Sigmoid colon (tissue), 4 donors: ENCODE measurements around the gene CWC27.

Experiments used
- POLR2AphosphoS5 ChIP-seq, 4 donors: sonication (generic); formaldehyde crosslinking; IDR thresholded peaks; one replicate each; pipeline ENCODE4 v1.6.1; 2017; ENCODE audit warnings: antibody characterized with exemption in 4 of 4
- TF ChIP-seq, protein P1 (sequence below), 4 experiments: fragments of 450-650 bp in 3 of 4; fragments of 200-600 bp in 1 of 4; IDR thresholded peaks; one replicate each; pipeline ENCODE4 v1.5.1; 2016 to 2019; ENCODE audit warnings: antibody characterized with exemption in 4 of 4, mild to moderate bottlenecking in 3 of 4, moderate library complexity in 2 of 4

GRCh38 chr5:64853777-64854176, 85.0 kb downstream of the CWC27 start:
- no peak for TF ChIP-seq POLR2AphosphoS5 (IDR thresholded peaks at IDR 0.05)
- TF ChIP-seq, protein P1, sequence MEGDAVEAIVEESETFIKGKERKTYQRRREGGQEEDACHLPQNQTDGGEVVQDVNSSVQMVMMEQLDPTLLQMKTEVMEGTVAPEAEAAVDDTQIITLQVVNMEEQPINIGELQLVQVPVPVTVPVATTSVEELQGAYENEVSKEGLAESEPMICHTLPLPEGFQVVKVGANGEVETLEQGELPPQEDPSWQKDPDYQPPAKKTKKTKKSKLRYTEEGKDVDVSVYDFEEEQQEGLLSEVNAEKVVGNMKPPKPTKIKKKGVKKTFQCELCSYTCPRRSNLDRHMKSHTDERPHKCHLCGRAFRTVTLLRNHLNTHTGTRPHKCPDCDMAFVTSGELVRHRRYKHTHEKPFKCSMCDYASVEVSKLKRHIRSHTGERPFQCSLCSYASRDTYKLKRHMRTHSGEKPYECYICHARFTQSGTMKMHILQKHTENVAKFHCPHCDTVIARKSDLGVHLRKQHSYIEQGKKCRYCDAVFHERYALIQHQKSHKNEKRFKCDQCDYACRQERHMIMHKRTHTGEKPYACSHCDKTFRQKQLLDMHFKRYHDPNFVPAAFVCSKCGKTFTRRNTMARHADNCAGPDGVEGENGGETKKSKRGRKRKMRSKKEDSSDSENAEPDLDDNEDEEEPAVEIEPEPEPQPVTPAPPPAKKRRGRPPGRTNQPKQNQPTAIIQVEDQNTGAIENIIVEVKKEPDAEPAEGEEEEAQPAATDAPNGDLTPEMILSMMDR (IDR thresholded peaks at IDR 0.05) = no peak
